Suppressor macrophage treated with lipopolysaccharide for 1 hour (primary cell): ENCODE data around the gene PDE4D.
A peak's percentile ranks its signal among the peaks of the same experiment; 100 is the strongest.
"Not testable (repeated sequence)": the region's sequence is repeated elsewhere in the genome, so short reads cannot be mapped to it uniquely, and the experiment has no call there.

Experiments used
- DNase-seq, 3 donors: peaks; one replicate each; pipeline ENCODE4 v3.0.0-alpha.2; 2020 to 2022

PDE4D gene

DNA sequence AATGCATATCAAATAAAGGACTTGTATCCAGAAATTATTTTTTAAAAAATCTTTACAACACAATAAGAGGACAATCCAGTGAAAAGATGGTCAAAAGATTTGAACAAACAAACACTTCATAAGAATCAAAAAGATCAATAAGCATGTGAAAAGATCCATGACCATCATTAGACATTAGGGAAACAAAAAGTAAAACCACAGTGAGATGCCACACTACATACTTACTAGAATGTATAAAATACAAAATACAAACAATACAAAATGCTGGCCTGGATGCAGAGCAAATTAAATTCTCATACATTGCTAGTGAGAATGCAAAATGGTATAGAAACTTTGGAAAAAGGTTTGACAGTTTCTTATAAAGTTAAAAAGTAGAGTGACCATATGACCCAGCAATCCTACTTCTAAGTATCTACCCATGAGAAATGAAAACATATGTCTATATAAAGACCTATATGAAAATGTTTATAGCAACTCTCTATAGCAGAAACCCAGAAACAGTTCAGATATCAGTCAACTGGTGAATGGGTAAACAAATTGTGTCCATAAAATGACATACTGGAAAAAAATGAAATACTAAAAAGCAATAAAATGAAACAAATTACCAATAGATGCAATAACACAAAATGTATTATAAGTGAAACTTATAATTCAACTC is 884.6 kb downstream of the PDE4D start:
- no peak for DNase-seq

GRCh38 chr5:59007460-59008063 is 886.0 kb downstream of the PDE4D start:
- peak; percentile 36 to 75 (median 67) for DNase-seq

DNA sequence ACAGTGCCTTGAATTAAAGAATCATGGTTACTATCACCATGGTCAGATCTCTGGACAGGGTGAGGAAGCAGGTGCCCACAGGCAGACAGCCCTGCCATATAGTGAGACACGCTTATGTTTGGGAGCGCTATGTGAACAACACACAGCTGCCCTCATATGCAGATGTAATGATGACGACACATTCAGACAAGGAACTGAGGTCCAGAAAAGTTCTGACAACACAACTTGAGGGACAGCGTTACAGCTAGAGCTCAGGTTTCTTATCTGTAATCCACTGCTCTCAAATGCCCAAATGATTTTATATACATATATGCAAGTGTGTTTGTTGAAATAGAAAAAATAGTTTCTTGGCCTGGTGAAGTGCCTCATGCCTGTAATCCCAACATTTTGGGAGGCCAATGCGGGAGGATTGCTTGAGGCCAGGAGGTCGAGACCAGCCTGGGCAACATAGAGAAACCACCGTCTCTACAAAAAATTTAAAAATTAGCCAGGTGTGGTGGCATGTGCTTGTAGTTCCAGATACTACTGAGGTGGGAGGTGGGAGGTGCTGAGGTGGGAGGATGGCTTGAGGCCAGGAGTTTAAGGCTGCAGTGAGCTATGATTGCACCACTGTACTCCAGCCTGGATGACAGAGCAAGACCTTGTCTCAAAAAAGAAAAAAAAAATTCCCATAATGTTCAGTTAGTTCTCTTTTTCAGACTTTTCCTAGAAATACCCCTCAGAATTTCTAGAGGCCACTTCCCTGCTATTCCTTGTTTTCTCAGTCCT is 887.4 kb downstream of the PDE4D start:
- no peak for DNase-seq

DNA sequence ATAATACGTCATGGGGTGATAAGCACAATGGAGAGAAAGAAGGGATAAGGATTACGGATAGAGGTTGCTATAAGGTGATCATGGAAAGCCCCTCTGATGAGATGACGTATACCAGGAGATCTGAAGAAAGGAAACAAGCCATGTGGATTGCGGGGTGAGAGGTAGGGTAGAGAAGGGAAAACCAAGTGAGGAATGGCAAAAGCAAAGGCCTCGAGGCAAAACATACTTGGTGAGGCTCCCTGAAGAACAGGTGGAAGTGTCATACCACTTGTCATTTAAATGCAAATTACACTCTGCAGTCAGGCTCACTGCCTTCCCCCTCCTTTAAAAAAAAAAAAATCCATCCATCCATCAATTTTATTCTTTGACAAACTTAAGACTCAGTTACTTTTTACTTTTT is 889.9 kb downstream of the PDE4D start:
- no peak for DNase-seq

- no peak for DNase-seq
Measured at GRCh38 chr5:59003124-59003523, 890.4 kb downstream of the PDE4D start.

DNA sequence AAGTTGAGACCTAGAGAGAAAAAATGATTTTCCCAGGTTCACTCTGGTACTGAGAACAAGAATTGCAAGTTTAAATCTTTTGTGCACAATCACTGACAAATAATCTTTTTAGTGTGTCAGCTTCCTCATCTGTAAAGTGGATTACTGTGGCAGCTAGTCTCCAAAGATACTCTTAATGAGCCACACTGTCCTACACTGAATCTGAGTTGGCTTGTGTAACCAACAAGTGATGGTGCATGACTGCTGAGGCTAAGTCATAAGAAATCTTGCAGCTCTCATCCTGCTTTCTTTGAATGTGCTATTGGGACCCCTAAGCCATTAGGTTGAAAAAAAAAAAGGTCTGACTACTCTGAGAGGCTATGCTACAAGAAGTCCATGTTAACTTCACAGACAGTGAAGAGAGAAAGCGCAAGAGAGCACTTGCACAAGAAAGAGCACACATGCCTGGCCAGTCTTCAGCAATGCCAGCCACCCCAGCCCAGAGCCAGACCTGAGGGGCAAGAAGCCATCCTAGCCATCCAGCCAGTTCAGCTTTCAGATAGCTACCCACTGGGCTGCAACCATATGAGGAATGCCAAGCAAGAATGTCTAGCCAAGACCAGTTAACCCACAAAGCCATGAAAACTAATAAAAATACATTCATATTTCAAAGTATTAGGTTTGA is 891.2 kb downstream of the PDE4D start:
- DNase-seq, result no peak

DNA sequence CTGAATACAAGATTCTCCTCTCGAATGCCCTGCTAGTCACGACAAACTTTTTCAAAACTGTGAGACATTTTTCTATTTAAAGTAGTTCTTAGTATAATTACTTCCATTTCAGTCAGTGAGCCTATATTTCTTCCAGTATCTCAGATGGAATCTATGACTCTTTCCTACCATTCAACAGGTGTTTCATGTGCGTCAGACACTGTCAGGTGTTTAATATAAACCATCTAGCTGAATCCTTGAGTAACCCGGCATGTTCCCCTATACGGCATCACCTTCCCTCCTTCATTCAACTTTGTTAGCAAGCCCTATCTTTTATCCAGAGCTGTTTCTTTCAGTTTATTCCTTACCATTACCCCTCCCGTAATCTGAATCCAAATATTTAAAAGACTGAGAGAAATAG is 891.8 kb downstream of the PDE4D start:
- no peak for DNase-seq

DNA sequence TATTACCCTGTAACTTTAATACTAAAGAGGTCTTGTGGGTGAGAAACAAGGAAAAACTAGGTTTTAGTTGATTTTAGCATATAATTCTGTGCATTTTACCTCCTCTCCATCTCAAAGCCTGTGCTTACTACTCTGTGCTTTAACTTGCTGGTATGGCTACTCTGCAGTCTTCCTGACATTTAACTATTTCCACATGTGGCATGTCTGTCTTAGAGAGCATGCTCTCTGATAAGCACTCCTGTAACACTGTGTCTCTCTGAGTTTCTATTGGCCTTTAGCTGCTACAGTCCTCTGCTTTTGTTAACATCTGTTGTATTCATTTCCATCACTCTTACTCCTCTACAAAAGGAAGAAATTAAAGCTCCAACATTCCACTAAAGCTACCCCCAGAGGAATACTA is 892.4 kb downstream of the PDE4D start:
- DNase-seq, result no peak

- no peak for DNase-seq
Measured at GRCh38 chr5:59000211-59000610, 893.3 kb downstream of the PDE4D start.

DNA sequence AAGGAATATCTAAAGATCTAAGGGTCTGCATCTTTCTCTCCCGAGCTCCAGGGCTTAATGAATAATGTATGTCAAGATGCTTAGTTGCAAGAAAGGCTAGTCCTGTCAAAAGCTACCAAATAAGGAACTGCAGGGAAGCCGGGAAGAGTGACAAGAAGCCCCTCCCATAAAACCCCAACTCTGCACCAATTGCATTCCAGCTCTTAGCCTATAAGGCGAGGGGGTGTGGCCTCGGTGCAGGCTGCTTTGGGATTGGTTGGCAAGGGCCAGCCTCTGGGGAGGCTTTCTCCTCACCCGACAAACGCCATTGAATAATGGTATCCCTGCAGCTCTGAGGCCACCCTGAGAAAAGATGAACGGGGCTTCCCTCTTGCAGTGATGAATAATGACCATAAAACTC is 893.7 kb downstream of the PDE4D start:
- no peak for DNase-seq

DNA sequence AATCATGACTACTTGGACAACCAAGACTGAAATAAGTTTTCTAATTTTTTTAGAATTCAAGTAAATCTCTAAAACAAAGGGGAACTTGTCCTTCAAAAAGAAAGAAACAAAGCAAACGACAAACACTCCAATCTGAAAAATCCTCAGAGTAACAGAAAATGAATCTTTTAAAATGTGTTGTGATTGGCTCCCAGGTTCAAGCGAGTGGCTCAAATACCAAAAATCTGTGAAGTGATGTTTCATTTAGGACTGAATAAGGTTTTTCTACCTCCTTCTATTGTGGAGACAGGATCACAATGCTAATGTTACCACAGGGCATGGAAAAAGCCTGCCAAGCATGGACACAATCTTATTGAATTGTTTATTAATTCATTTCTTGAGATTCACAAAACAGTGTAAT is 895.0 kb downstream of the PDE4D start:
- no peak for DNase-seq

- DNase-seq, result not testable (repeated sequence)
Measured at GRCh38 chr5:58995779-58996178, 897.7 kb downstream of the PDE4D start.

GRCh38 chr5:58993461-58993860 is 900.1 kb downstream of the PDE4D start:
- DNase-seq, result no peak

GRCh38 chr5:58988938-58989337 is 904.6 kb downstream of the PDE4D start:
- peak in 2 of 3 donors; percentile 5 to 21 for DNase-seq

- no peak for DNase-seq
Measured at GRCh38 chr5:58987193-58987592, 906.3 kb downstream of the PDE4D start.

DNA sequence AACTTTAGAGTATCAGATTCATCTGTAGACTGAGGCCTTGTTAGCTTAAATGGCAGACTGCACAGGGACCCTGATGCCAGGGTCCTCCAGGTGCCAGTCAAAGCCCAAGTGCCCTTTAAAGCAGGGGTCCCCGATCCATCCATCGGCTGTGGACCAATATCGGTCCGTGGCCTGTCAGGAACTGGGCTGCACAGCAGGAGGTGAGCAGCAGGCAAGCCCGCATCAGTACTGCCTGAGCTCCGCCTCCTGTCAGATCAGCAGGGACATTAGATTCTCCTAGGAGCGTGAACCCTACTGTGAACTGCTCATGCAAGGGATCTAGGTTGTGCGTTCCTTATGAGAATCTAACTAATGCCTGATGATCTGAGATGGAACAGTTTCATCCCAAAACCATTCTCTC is 907.2 kb downstream of the PDE4D start:
- DNase-seq, result no peak

DNA sequence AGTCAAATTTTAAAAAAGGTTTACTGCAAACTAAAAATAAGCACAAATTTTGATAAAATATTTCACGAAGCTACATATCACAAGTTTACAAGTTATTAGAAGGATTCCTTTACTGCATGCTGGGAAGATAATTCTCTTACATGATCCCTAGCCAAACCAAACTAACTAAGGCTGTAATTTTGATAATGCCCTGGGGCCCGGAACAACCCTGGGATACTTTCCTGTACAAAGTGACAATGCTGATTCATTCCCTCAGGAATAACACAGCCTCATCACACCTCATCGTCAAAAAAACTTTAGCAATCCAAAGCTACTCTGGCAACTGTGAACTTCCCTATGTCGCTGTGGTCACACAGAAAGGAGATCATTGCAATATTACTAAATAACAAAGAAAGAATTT is 907.8 kb downstream of the PDE4D start:
- DNase-seq, result no peak

DNA sequence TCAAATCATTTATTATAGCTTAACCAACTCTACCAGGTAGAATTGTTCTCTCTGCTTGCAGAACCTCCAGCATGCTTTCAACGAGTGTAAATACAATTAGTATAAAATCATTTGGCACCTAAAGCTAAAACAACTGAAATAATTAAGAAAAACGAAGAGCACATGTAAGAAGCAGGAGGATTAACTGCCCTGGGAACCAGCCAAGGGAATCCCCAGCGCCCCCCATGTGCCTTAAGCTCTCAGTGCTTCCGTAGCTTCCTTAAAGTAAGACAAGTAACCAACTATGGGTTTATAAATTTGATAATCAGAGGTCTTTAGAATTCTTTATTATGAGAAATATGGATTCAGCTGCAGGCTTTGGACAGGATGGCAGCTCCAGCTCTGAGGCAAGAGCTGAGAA is 908.2 kb downstream of the PDE4D start:
- DNase-seq, result no peak

GRCh38 chr5:58983526-58984452 is 909.7 kb downstream of the PDE4D start:
- no peak for DNase-seq

DNA sequence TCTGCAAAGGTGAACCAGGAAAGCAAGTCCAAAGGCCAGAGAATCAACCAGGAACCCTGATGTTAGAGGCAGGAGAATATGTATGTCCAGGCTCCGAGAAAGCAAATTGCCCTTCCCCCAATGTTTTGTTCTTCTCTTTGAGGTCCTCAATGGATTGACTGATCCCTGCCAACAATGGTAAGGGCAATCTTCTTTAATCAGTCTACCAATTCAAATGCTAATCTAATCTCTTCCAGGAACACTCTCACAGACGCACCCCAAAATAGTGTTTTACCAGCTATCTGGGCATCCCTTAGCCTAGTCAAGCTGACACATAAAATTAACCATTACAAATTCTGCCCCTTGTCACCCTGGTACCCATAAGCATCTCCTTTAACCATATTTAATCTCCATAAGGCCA is 912.6 kb downstream of the PDE4D start:
- no peak for DNase-seq

DNA sequence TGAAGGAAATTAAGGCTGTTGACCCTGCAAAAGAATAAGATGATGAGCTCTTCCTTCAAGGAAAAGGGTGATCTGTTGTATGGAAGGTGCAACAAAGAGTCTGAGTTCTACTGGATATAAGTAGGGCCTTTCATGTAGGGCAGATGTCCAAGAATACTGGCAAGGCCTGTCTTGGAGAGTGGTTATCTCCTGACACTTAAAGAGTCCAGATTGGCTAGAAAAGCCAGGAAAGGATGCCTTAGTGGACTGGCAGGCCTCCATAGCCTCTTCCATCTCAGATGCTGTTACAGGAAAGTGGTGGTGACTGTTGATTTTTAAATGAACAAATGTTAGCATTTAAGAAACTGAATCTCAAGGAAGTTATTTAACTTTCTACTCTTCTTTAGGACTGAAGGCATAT is 914.4 kb downstream of the PDE4D start:
- DNase-seq, result no peak

- no peak for DNase-seq
Measured at GRCh38 chr5:58974601-58975000, 918.9 kb downstream of the PDE4D start.

DNA sequence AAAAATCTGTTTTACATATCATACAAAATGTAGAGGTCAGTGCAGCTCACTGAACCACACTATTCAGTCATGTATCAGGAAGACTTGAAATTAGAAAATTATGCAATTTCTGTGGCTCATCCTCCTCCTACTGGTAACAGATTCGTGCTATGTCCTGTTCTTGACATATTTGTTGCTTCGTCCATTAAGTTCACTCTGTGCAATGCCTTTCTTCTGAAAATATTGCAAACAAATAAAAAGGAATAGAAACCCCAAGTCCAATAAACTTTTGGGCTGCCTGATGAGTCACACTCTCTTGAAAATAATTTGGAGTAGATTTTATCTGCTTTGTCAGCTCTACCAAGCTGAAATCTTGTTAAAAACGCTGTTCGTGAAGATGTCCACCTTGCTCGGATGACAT is 919.4 kb downstream of the PDE4D start:
- peak in 1 of 3 donors; percentile 8 for DNase-seq
